Progenitor cell of endocrine pancreas (in vitro differentiated cells): ENCODE results near the gene LPAR3. TPM values are rescaled to one million over a fixed set of nuclear protein-coding genes. Genes with fewer than 3 reads are reported as not detected.

Experiments used
- DNase-seq: peaks from one replicate; pipeline ENCODE4 v3.0.0; 2021; ENCODE audit warnings: low spot score; ENCODE audit not compliant: unreplicated experiment
- H3K27ac Mint-ChIP-seq: 2 replicates; pipeline ENCODE4 v1.8.0; 2021; ENCODE audit warnings: mild to moderate bottlenecking, moderate library complexity, mixed read lengths
- H3K27me3 Mint-ChIP-seq: 2 replicates; pipeline ENCODE4 v1.8.0; 2021; ENCODE audit warnings: mixed read lengths
- H3K36me3 Mint-ChIP-seq: 2 replicates; pipeline ENCODE4 v1.8.0; 2022; ENCODE audit warnings: mixed read lengths; ENCODE audit not compliant: insufficient read depth
- H3K4me1 Mint-ChIP-seq: 2 replicates; pipeline ENCODE4 v1.8.0; 2021; ENCODE audit warnings: low read depth, mixed read lengths
- H3K4me3 Mint-ChIP-seq: 2 replicates; pipeline ENCODE4 v1.8.0; 2021; ENCODE audit warnings: low read depth, mild to moderate bottlenecking, moderate library complexity, mixed read lengths
- H3K9me3 Mint-ChIP-seq: 2 replicates; pipeline ENCODE4 v1.8.0; 2021; ENCODE audit warnings: low read depth, mixed read lengths
- CTCF ChIP-seq: fragments of 200-600 bp; sonication (generic); IDR thresholded peaks from one replicate; pipeline ENCODE4 v1.5.0; 2021; ENCODE audit warnings: antibody characterized with exemption, mild to moderate bottlenecking; ENCODE audit not compliant: unreplicated experiment
- total RNA-seq: library from RNA; stranded (reverse); gene quantifications from 2 replicates; pipeline ENCODE4 v1.2.1, GENCODE V29; 2021

LPAR3 gene
- total RNA-seq, 1 donor from 2014 or later: 5.1 TPM

- Mint-ChIP-seq H3K27ac (no peak overlapping the region), H3K4me3 (no peak overlapping the region), H3K9me3 (no peaks in the 10 kb centered on the region), H3K27me3 (no peaks in the 10 kb centered on the region), H3K36me3 (no peaks in the 10 kb centered on the region), H3K4me1 (peaks cover 16% of the 10 kb centered on the region)
- DNase-seq: no peak
- TF ChIP-seq CTCF: no peak
Measured at GRCh38 chr1:84851839-84852238, 41.2 kb downstream of the LPAR3 start.

GRCh38 chr1:84849357-84849975 lies 43.5 kb downstream of the LPAR3 start:
- Mint-ChIP-seq H3K27ac (no peak overlapping the region), H3K27me3 (no peaks in the 10 kb centered on the region), H3K4me1 (peaks cover 7% of the 10 kb centered on the region), H3K9me3 (no peaks in the 10 kb centered on the region), H3K4me3 (no peak overlapping the region), H3K36me3 (no peaks in the 10 kb centered on the region)
- TF ChIP-seq CTCF: no peak
- no peak for DNase-seq

GRCh38 chr1:84847253-84848250 lies 45.5 kb downstream of the LPAR3 start:
- H3K27me3 Mint-ChIP-seq: no peaks in the 10 kb centered on the region
- TF ChIP-seq CTCF: no peak
- no peak overlapping the region for H3K4me3 Mint-ChIP-seq
- DNase-seq: no peak
- H3K4me1 Mint-ChIP-seq: no peaks in the 10 kb centered on the region
- no peaks in the 10 kb centered on the region for H3K36me3 Mint-ChIP-seq
- no peaks in the 10 kb centered on the region for H3K9me3 Mint-ChIP-seq
- H3K27ac Mint-ChIP-seq: no peak overlapping the region

GRCh38 chr1:84846387-84846786 lies 46.6 kb downstream of the LPAR3 start:
- Mint-ChIP-seq H3K27ac (no peak overlapping the region), H3K4me3 (no peak overlapping the region)

More at GRCh38 chr1:84846387-84846786, 46.6 kb downstream of the LPAR3 start:
- no peak for DNase-seq
- no peak for TF ChIP-seq CTCF
- no peaks in the 10 kb centered on the region for H3K9me3 Mint-ChIP-seq
- H3K4me1 Mint-ChIP-seq: no peaks in the 10 kb centered on the region
- H3K36me3 Mint-ChIP-seq: no peaks in the 10 kb centered on the region
- H3K27me3 Mint-ChIP-seq: peaks cover 5% of the 10 kb centered on the region
